K562 (cell line): ENCODE results near the gene SLC44A5.
"Not testable (repeated sequence)": the region's sequence is repeated elsewhere in the genome, so short reads cannot be mapped to it uniquely, and the experiment has no call there.

Experiments used
- BACH1 ChIP-seq: fragments of 200-800 bp; sonication (Bioruptor generic); IDR thresholded peaks from 2 replicates; pipeline ENCODE4 v1.6.1; 2016; ENCODE audit warnings: missing genetic modification characterization, missing compliant biosample characterization
- KAT2B ChIP-seq: IDR thresholded peaks from one replicate; pipeline ENCODE4 v1.6.1; 2012; ENCODE audit warnings: low read depth, mild to moderate bottlenecking, control low read depth, inconsistent platforms, low read length, moderate library complexity
- MAFK ChIP-seq: IDR thresholded peaks from 2 replicates; pipeline ENCODE4 v1.6.1; 2011; ENCODE audit warnings: low read length, improper control_type of control experiment
- POLR2AphosphoS5 ChIP-seq: IDR thresholded peaks from 2 replicates; pipeline ENCODE4 v1.6.1; 2011; ENCODE audit warnings: mild to moderate bottlenecking, low read depth, low read length, moderate library complexity; ENCODE audit not compliant: control insufficient read depth, insufficient read depth
- SAP30 ChIP-seq: fragments of 200-600 bp; sonication (generic); IDR thresholded peaks from 2 replicates; pipeline ENCODE4 v1.6.1; 2012; ENCODE audit warnings: borderline replicate concordance, low read depth, mild to moderate bottlenecking, moderate library complexity, low read length, control low read depth, inconsistent platforms; ENCODE audit not compliant: insufficient read depth, poor library complexity, severe bottlenecking
- TBL1XR1 ChIP-seq, 2 experiments: IDR thresholded peaks; 2 replicates each; pipeline ENCODE4 v1.6.1; 2012; ENCODE audit warnings: improper control_type of control experiment in 2 of 2, low read length in 2 of 2, mild to moderate bottlenecking in 1 of 2
- ZBTB17 ChIP-seq: fragments of 450-650 bp; formaldehyde crosslinking; IDR thresholded peaks from 2 replicates; pipeline ENCODE4 v1.4.0; 2020; ENCODE audit warnings: mild to moderate bottlenecking
- ZNF274 ChIP-seq: IDR thresholded peaks from 2 replicates; pipeline ENCODE4 v1.6.1; 2011; ENCODE audit warnings: low read depth, mild to moderate bottlenecking, low read length, moderate library complexity, borderline replicate concordance
- TF ChIP-seq, protein P1 (sequence below), 3 experiments: IDR thresholded peaks in 2 of 3; conservative IDR thresholded peaks in 1 of 3; 2 replicates each; pipeline ENCODE4 v1.5.1; 2011 to 2012; ENCODE audit warnings: low read length in 3 of 3, mild to moderate bottlenecking in 3 of 3, control low read depth in 2 of 3, improper control_type of control experiment in 1 of 3, inconsistent platforms in 1 of 3, low read depth in 1 of 3, mixed read lengths in 1 of 3, moderate library complexity in 1 of 3; ENCODE audit not compliant: insufficient read depth in 2 of 3
- TF ChIP-seq, protein P2 (sequence below), 2 experiments: fragments of 450-650 bp; IDR thresholded peaks; 2 replicates each; pipeline ENCODE4 v1.6.1; 2018; ENCODE audit warnings: mild to moderate bottlenecking in 2 of 2, low read depth in 1 of 2; ENCODE audit not compliant: partially characterized antibody in 2 of 2
- TF ChIP-seq, protein P3 (sequence below), 3 experiments: fragments of 200-800 bp in 1 of 3; sonication (Bioruptor generic) in 1 of 3; sonication (generic) in 1 of 3; formaldehyde crosslinking in 1 of 3; IDR thresholded peaks; 2 replicates each; pipeline versions ENCODE4 v1.6.1 to v1.8.0; 2016 to 2022; ENCODE audit warnings: mild to moderate bottlenecking in 2 of 3, missing compliant biosample characterization in 2 of 3, missing genetic modification characterization in 2 of 3, missing genetic modification reagents in 1 of 3
- TF ChIP-seq, protein P4 (sequence below): sonication (generic); formaldehyde crosslinking; IDR thresholded peaks from 2 replicates; pipeline ENCODE4 v1.8.1; 2023; ENCODE audit warnings: mild to moderate bottlenecking, missing genetic modification reagents
- TF ChIP-seq, protein P5 (sequence below): sonication (generic); formaldehyde crosslinking; IDR thresholded peaks from 2 replicates; pipeline ENCODE4 v1.8.0; 2022; ENCODE audit warnings: mild to moderate bottlenecking, low read depth, missing genetic modification reagents
- TF ChIP-seq, protein P6 (sequence below): sonication (generic); formaldehyde crosslinking; IDR thresholded peaks from 2 replicates; pipeline ENCODE4 v1.8.1; 2023; ENCODE audit warnings: mild to moderate bottlenecking, missing genetic modification reagents, moderate library complexity

DNA sequence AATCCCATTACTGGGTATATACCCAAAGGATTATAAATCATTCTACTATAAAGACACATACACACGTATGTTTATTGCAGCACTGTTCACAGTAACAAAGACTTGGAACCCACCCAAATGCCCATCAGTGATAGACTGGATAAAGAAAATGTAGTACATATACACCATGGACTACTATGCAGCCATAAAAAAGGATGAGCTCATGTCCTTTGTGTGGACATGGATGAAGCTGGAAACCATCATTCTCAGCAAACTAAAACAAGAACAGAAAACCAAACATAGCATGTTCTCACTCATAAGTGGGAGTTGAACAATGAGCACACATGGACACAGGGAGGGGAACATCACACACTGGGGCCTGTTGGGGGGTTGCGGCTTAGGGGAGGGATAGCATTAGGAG lies 347.3 kb downstream of the SLC44A5 start:
- TF ChIP-seq KAT2B; SAP30; POLR2AphosphoS5; ZNF274; ZBTB17 (CRISPR knock-in tag); MAFK; TBL1XR1 (IDR thresholded peaks at IDR 0.05; ENCODE audit: low read length in 2 of 2); BACH1 (tag): not testable (repeated sequence)
- TF ChIP-seq, protein P1, sequence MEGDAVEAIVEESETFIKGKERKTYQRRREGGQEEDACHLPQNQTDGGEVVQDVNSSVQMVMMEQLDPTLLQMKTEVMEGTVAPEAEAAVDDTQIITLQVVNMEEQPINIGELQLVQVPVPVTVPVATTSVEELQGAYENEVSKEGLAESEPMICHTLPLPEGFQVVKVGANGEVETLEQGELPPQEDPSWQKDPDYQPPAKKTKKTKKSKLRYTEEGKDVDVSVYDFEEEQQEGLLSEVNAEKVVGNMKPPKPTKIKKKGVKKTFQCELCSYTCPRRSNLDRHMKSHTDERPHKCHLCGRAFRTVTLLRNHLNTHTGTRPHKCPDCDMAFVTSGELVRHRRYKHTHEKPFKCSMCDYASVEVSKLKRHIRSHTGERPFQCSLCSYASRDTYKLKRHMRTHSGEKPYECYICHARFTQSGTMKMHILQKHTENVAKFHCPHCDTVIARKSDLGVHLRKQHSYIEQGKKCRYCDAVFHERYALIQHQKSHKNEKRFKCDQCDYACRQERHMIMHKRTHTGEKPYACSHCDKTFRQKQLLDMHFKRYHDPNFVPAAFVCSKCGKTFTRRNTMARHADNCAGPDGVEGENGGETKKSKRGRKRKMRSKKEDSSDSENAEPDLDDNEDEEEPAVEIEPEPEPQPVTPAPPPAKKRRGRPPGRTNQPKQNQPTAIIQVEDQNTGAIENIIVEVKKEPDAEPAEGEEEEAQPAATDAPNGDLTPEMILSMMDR (IDR thresholded peaks at IDR 0.05 in 2 of 3, conservative IDR thresholded peaks at IDR 0.05 in 1 of 3; ENCODE audit: insufficient read depth in 2 of 3, low read depth in 1 of 3, low read length in 3 of 3) = not testable (repeated sequence)
- TF ChIP-seq, protein P2, sequence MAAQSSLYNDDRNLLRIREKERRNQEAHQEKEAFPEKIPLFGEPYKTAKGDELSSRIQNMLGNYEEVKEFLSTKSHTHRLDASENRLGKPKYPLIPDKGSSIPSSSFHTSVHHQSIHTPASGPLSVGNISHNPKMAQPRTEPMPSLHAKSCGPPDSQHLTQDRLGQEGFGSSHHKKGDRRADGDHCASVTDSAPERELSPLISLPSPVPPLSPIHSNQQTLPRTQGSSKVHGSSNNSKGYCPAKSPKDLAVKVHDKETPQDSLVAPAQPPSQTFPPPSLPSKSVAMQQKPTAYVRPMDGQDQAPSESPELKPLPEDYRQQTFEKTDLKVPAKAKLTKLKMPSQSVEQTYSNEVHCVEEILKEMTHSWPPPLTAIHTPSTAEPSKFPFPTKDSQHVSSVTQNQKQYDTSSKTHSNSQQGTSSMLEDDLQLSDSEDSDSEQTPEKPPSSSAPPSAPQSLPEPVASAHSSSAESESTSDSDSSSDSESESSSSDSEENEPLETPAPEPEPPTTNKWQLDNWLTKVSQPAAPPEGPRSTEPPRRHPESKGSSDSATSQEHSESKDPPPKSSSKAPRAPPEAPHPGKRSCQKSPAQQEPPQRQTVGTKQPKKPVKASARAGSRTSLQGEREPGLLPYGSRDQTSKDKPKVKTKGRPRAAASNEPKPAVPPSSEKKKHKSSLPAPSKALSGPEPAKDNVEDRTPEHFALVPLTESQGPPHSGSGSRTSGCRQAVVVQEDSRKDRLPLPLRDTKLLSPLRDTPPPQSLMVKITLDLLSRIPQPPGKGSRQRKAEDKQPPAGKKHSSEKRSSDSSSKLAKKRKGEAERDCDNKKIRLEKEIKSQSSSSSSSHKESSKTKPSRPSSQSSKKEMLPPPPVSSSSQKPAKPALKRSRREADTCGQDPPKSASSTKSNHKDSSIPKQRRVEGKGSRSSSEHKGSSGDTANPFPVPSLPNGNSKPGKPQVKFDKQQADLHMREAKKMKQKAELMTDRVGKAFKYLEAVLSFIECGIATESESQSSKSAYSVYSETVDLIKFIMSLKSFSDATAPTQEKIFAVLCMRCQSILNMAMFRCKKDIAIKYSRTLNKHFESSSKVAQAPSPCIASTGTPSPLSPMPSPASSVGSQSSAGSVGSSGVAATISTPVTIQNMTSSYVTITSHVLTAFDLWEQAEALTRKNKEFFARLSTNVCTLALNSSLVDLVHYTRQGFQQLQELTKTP (IDR thresholded peaks at IDR 0.05; ENCODE audit: low read depth in 1 of 2, partially characterized antibody in 2 of 2) = not testable (repeated sequence)
- TF ChIP-seq, protein P3, sequence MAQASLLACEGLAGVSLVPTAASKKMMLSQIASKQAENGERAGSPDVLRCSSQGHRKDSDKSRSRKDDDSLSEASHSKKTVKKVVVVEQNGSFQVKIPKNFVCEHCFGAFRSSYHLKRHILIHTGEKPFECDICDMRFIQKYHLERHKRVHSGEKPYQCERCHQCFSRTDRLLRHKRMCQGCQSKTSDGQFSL (CRISPR knock-in tag; IDR thresholded peaks at IDR 0.05) = not testable (repeated sequence)
- TF ChIP-seq, protein P3 (tag; IDR thresholded peaks at IDR 0.05) = not testable (repeated sequence)
- TF ChIP-seq, protein P4, sequence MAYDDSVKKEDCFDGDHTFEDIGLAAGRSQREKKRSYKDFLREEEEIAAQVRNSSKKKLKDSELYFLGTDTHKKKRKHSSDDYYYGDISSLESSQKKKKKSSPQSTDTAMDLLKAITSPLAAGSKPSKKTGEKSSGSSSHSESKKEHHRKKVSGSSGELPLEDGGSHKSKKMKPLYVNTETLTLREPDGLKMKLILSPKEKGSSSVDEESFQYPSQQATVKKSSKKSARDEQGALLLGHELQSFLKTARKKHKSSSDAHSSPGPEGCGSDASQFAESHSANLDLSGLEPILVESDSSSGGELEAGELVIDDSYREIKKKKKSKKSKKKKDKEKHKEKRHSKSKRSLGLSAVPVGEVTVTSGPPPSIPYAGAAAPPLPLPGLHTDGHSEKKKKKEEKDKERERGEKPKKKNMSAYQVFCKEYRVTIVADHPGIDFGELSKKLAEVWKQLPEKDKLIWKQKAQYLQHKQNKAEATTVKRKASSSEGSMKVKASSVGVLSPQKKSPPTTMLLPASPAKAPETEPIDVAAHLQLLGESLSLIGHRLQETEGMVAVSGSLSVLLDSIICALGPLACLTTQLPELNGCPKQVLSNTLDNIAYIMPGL (CRISPR knock-in tag) = not testable (repeated sequence)
- TF ChIP-seq, protein P5, sequence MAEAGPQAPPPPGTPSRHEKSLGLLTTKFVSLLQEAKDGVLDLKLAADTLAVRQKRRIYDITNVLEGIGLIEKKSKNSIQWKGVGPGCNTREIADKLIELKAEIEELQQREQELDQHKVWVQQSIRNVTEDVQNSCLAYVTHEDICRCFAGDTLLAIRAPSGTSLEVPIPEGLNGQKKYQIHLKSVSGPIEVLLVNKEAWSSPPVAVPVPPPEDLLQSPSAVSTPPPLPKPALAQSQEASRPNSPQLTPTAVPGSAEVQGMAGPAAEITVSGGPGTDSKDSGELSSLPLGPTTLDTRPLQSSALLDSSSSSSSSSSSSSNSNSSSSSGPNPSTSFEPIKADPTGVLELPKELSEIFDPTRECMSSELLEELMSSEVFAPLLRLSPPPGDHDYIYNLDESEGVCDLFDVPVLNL = not testable (repeated sequence)
- TF ChIP-seq, protein P6, sequence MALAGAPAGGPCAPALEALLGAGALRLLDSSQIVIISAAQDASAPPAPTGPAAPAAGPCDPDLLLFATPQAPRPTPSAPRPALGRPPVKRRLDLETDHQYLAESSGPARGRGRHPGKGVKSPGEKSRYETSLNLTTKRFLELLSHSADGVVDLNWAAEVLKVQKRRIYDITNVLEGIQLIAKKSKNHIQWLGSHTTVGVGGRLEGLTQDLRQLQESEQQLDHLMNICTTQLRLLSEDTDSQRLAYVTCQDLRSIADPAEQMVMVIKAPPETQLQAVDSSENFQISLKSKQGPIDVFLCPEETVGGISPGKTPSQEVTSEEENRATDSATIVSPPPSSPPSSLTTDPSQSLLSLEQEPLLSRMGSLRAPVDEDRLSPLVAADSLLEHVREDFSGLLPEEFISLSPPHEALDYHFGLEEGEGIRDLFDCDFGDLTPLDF (CRISPR knock-in tag) = not testable (repeated sequence)
